ENCODE results near the gene STK32C. TPM values are rescaled to one million over a fixed set of nuclear protein-coding genes. Genes with fewer than 3 reads are reported as not detected.

STK32C gene
- total RNA-seq, 1 donor from 2014 or later, result 13.0 TPM

- DNase-seq (ENCODE audit: low read depth), result no peak
- TF ChIP-seq CTCF (conservative IDR thresholded peaks at IDR 0.05; ENCODE audit: low read depth, low read length), result no peak
- H3K4me3 ChIP-seq (ENCODE audit: low read depth, low read length), result no peak overlapping the region
These were observed 42.5 kb downstream of the STK32C start for GRCh38 chr10:132264966-132265889.

- no peak for DNase-seq (ENCODE audit: low read depth)
- TF ChIP-seq CTCF (conservative IDR thresholded peaks at IDR 0.05; ENCODE audit: low read depth, low read length), result no peak
- H3K4me3 ChIP-seq (ENCODE audit: low read depth, low read length), result no peak overlapping the region
These were observed 43.3 kb downstream of the STK32C start for GRCh38 chr10:132264306-132264950.

GRCh38 chr10:132263866-132264265 is 43.9 kb downstream of the STK32C start:
- no peak overlapping the region for H3K4me3 ChIP-seq (ENCODE audit: low read depth, low read length)
- no peak for TF ChIP-seq CTCF (conservative IDR thresholded peaks at IDR 0.05; ENCODE audit: low read depth, low read length)
- no peak for DNase-seq (ENCODE audit: low read depth)

- no peak overlapping the region for H3K4me3 ChIP-seq (ENCODE audit: low read depth, low read length)
- no peak for TF ChIP-seq CTCF (conservative IDR thresholded peaks at IDR 0.05; ENCODE audit: low read depth, low read length)
- DNase-seq (ENCODE audit: low read depth), result no peak
These were observed 47.9 kb downstream of the STK32C start for GRCh38 chr10:132259702-132260482.

- no peak overlapping the region for H3K4me3 ChIP-seq (ENCODE audit: low read depth, low read length)
- TF ChIP-seq CTCF (conservative IDR thresholded peaks at IDR 0.05; ENCODE audit: low read depth, low read length), result no peak
- DNase-seq (ENCODE audit: low read depth), result no peak
These were observed 49.3 kb downstream of the STK32C start for GRCh38 chr10:132258423-132258822.

GRCh38 chr10:132257907-132258306 is 49.8 kb downstream of the STK32C start:
- no peak for TF ChIP-seq CTCF (conservative IDR thresholded peaks at IDR 0.05; ENCODE audit: low read depth, low read length)
- no peak overlapping the region for H3K4me3 ChIP-seq (ENCODE audit: low read depth, low read length)
- DNase-seq (ENCODE audit: low read depth), result no peak
